Keratinocyte (primary cell): ENCODE data around the gene GRM1.

Experiments
- EZH2 ChIP-seq: IDR thresholded peaks from one replicate; pipeline ENCODE4 v1.6.1; 2012; ENCODE audit warnings: inconsistent platforms, mild to moderate bottlenecking, low read length, moderate library complexity
- TF ChIP-seq, protein P1 (sequence below), 3 experiments: IDR thresholded peaks in 1 of 3; conservative IDR thresholded peaks in 1 of 3; optimal IDR thresholded peaks in 1 of 3; 2 replicates in 2 of 3; 3 replicates in 1 of 3; pipeline versions ENCODE3 to v1.5.1; 2011; ENCODE audit warnings: low read length in 3 of 3, mild to moderate bottlenecking in 3 of 3, moderate library complexity in 2 of 3, control low read depth in 1 of 3, inconsistent platforms in 1 of 3; ENCODE audit not compliant: insufficient read depth in 2 of 3; ENCODE audit errors: extremely low read depth in 1 of 3

DNA sequence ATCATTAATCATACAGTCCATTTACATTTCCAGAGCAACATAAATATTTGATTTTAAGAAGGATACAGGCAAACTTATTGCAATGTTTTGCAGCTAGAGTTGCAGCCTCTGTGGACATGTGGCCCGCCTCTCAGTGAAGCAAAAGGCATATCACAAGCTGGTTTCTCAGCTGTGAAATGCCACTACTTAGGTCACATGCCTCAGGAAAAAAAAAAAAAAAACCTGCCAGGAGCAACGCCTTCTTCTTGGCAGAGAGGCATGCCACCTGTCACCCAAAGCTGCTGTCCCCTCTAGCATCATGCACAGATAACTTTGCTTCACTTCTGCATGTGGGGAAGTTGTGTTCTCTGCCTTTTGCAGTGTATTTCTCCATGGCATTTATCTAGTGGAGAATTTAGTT is 18.5 kb downstream of the GRM1 start:
- TF ChIP-seq, protein P1, sequence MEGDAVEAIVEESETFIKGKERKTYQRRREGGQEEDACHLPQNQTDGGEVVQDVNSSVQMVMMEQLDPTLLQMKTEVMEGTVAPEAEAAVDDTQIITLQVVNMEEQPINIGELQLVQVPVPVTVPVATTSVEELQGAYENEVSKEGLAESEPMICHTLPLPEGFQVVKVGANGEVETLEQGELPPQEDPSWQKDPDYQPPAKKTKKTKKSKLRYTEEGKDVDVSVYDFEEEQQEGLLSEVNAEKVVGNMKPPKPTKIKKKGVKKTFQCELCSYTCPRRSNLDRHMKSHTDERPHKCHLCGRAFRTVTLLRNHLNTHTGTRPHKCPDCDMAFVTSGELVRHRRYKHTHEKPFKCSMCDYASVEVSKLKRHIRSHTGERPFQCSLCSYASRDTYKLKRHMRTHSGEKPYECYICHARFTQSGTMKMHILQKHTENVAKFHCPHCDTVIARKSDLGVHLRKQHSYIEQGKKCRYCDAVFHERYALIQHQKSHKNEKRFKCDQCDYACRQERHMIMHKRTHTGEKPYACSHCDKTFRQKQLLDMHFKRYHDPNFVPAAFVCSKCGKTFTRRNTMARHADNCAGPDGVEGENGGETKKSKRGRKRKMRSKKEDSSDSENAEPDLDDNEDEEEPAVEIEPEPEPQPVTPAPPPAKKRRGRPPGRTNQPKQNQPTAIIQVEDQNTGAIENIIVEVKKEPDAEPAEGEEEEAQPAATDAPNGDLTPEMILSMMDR (optimal IDR thresholded peaks at IDR 0.05 in 1 of 3, IDR thresholded peaks at IDR 0.05 in 1 of 3, conservative IDR thresholded peaks at IDR 0.05 in 1 of 3; ENCODE audit: extremely low read depth in 1 of 3, insufficient read depth in 2 of 3, low read length in 3 of 3): no peak
- TF ChIP-seq EZH2: no peak
